Endothelial cell of umbilical vein (primary cell): Measurements from ENCODE around the gene SEL1L2. TPM values are rescaled to one million over a fixed set of nuclear protein-coding genes. Genes with fewer than 3 reads are reported as not detected.

Experiments
- BruUV-seq: library from RNA; stranded (reverse); fragments of 400-500 nt; replicated peaks from 2 replicates; lab custom pipeline; 2021; lab: Mats Ljungman, UMichigan
- CTCF ChIA-PET: fragments of 300-600, 350-600 bp; sonication (Branson Sonifier 250); formaldehyde crosslinking; loops from one replicate; lab custom pipeline; 2021; ENCODE audit warnings: antibody characterized with exemption, inconsistent platforms; lab: Charles Lee
- POLR2A ChIA-PET: fragments of 300-600, 350-600 bp; sonication (Branson Sonifier 250); formaldehyde crosslinking; loops from one replicate; lab custom pipeline; 2021; ENCODE audit warnings: antibody characterized with exemption, inconsistent platforms; lab: Charles Lee
- DNase-seq: peaks from one replicate; pipeline ENCODE4 v3.0.0-alpha.2; 2011; ENCODE audit warnings: low read depth, low spot score
- FAIRE-seq: peaks from 2 replicates; lab custom pipeline; 2011; peaks lifted over from hg19 to GRCh38; lab: Jason Lieb, UNC
- H2AFZ ChIP-seq: 2 replicates; pipeline ENCODE4 v1.6.0; 2012; ENCODE audit warnings: low read depth, low read length, control low read depth, inconsistent platforms
- H3K27ac ChIP-seq: 2 replicates; pipeline ENCODE4 v1.5.1; 2011; ENCODE audit warnings: low read depth, mild to moderate bottlenecking, control low read depth, low read length, moderate library complexity; ENCODE audit not compliant: insufficient read depth
- H3K27me3 ChIP-seq, 2 experiments: 2 replicates each; pipeline versions ENCODE4 v1.6.0 to v1.6.1; 2011; ENCODE audit warnings: low read length in 2 of 2, mixed read lengths in 1 of 2; ENCODE audit not compliant: control insufficient read depth in 2 of 2, insufficient read depth in 2 of 2
- H3K36me3 ChIP-seq, 2 experiments: 2 replicates in 1 of 2; 3 replicates in 1 of 2; pipeline ENCODE4 v1.5.1; 2011; ENCODE audit warnings: low read length in 2 of 2, mild to moderate bottlenecking in 1 of 2, moderate library complexity in 1 of 2; ENCODE audit not compliant: control insufficient read depth in 2 of 2, insufficient read depth in 2 of 2; ENCODE audit errors: extremely low read depth in 1 of 2
- H3K4me1 ChIP-seq: 3 replicates; pipeline ENCODE4 v1.5.1; 2011; ENCODE audit warnings: mild to moderate bottlenecking, low read length; ENCODE audit not compliant: control insufficient read depth, insufficient read depth; ENCODE audit errors: extremely low read depth
- H3K4me2 ChIP-seq: 2 replicates; pipeline ENCODE4 v1.6.1; 2011; ENCODE audit warnings: low read length, control low read depth, mixed read lengths; ENCODE audit not compliant: insufficient read depth
- H3K4me3 ChIP-seq, 3 experiments: fragments of 200-600 bp in 1 of 3; sonication (generic), shearing (Covaris generic) in 1 of 3; replicated peaks in 1 of 3; 2 replicates each; pipeline ENCODE4 v1.5.1; 2011 to 2016; ENCODE audit warnings: control low read depth in 3 of 3, low read length in 3 of 3, mild to moderate bottlenecking in 2 of 3, inconsistent platforms in 1 of 3, low read depth in 1 of 3, moderate library complexity in 1 of 3; ENCODE audit not compliant: insufficient read depth in 1 of 3
- H3K79me2 ChIP-seq: 2 replicates; pipeline ENCODE4 v1.6.0; 2012; ENCODE audit warnings: low read length, inconsistent platforms; ENCODE audit not compliant: control insufficient read depth, insufficient read depth
- H3K9ac ChIP-seq: replicated peaks from 2 replicates; pipeline ENCODE3; 2011; ENCODE audit warnings: low read length, control low read depth; ENCODE audit not compliant: insufficient read depth; ENCODE audit errors: extremely low read depth
- H3K9me1 ChIP-seq: replicated peaks from 3 replicates; pipeline ENCODE4 v1.6.0; 2011; ENCODE audit warnings: mild to moderate bottlenecking, low read length; ENCODE audit not compliant: control insufficient read depth, insufficient read depth; ENCODE audit errors: extremely low read depth
- H3K9me3 ChIP-seq: replicated peaks from 2 replicates; pipeline ENCODE4 v1.5.1; 2012; ENCODE audit warnings: low read length, inconsistent platforms; ENCODE audit not compliant: control insufficient read depth, insufficient read depth
- H4K20me1 ChIP-seq: replicated peaks from 2 replicates; pipeline ENCODE3; 2011; ENCODE audit warnings: mild to moderate bottlenecking, low read length; ENCODE audit not compliant: control insufficient read depth, insufficient read depth; ENCODE audit errors: extremely low read depth
- CTCF ChIP-seq, 2 donors: IDR thresholded peaks; 1 replicate in 1 of 2; 2 replicates in 1 of 2; pipeline ENCODE4 v1.5.1; 2011; ENCODE audit warnings: low read length in 2 of 2, mild to moderate bottlenecking in 2 of 2, moderate library complexity in 2 of 2, control low read depth in 1 of 2, inconsistent platforms in 1 of 2, low read depth in 1 of 2; ENCODE audit not compliant: insufficient read depth in 1 of 2; ENCODE audit errors: extremely low read depth in 1 of 2
- EZH2 ChIP-seq: IDR thresholded peaks from 2 replicates; pipeline ENCODE4 v1.6.1; 2012; ENCODE audit warnings: borderline replicate concordance, low read depth, mild to moderate bottlenecking, moderate library complexity, low read length, inconsistent platforms; ENCODE audit not compliant: severe bottlenecking
- FOS ChIP-seq: IDR thresholded peaks from 2 replicates; pipeline ENCODE4 v1.6.1; 2011; ENCODE audit warnings: mild to moderate bottlenecking, low read length, moderate library complexity, borderline replicate concordance; ENCODE audit not compliant: insufficient read depth
- GATA2 ChIP-seq: IDR thresholded peaks from 2 replicates; pipeline ENCODE4 v1.7.0; 2011; ENCODE audit warnings: low read depth, mild to moderate bottlenecking, moderate library complexity, mixed read lengths, low read length; ENCODE audit not compliant: insufficient read length, insufficient read depth
- JUN ChIP-seq: IDR thresholded peaks from 2 replicates; pipeline ENCODE4 v1.6.1; 2011; ENCODE audit warnings: borderline replicate concordance, low read depth; ENCODE audit not compliant: insufficient read length, insufficient read depth
- MAX ChIP-seq: IDR thresholded peaks from 2 replicates; pipeline ENCODE4 v1.6.1; 2011; ENCODE audit not compliant: insufficient read depth, insufficient read length
- MYC ChIP-seq: IDR thresholded peaks from one replicate; pipeline ENCODE4 v1.6.1; 2011; ENCODE audit warnings: mild to moderate bottlenecking, low read depth, low read length
- POLR2A ChIP-seq: IDR thresholded peaks from 2 replicates; pipeline ENCODE4 v1.6.1; 2012; ENCODE audit warnings: low read depth, mild to moderate bottlenecking, control low read depth, low read length
- POLR2AphosphoS5 ChIP-seq: IDR thresholded peaks from 2 replicates; pipeline ENCODE4 v1.6.1; 2012; ENCODE audit warnings: low read depth, mild to moderate bottlenecking, control low read depth, low read length, moderate library complexity; ENCODE audit not compliant: insufficient read depth
- dilution Hi-C: fragments of 300-500 bp; cut with MboI; formaldehyde crosslinking; loops from one replicate; pipeline ENCODE4 v1.15.0; 2019; ENCODE audit warnings: low sequenced_read_pairs; ENCODE audit not compliant: extremely low pct_ligation_motif_present
- intact Hi-C: fragments of 100-400 bp; cut with micrococcal nuclease; formaldehyde crosslinking; loops from one replicate; pipeline ENCODE4 v1.10.0; 2022
- polyA plus RNA-seq, 4 experiments: library from polyadenylated mRNA; depleted of rRNA in 3 of 4; stranded (reverse) in 3 of 4; unstranded in 1 of 4; fragments of >200 nt; gene quantifications; 2 replicates each; pipeline versions ENCODE4 v1.2.1 to v1.2.3, GENCODE V29; 2011 to 2012; ENCODE audit warnings: missing spikeins in 1 of 4
- total RNA-seq: library from RNA; stranded (reverse); gene quantifications from 2 replicates; pipeline ENCODE4 v1.2.3, GENCODE V29; 2021

Gene SEL1L2
- total and polyA plus RNA-seq, 2 donors (not counting 3 experiments of a cell fraction or from before 2014, with no cell fraction given), result not detected

- no peaks in the 10 kb centered on the region for H3K79me2 ChIP-seq
- H4K20me1 ChIP-seq, result no peaks in the 10 kb centered on the region
- dilution Hi-C loops, result no loop called here
- FAIRE-seq (no peak), DNase-seq (no peak)
- intact Hi-C loops, result no loop called here
- H3K9me1 ChIP-seq, result no peaks in the 10 kb centered on the region
- no peaks in the 10 kb centered on the region for H3K27me3 ChIP-seq
- H3K9ac ChIP-seq, result no peak overlapping the region
- no peaks in the 10 kb centered on the region for H3K4me1 ChIP-seq
- ChIA-PET POLR2A (no interaction called here), CTCF (interaction anchor here (1.3 to 2.7 kb wide), 2 partner anchors 10 to 22 kb away, joined by 3 to 12 read pairs; no protein-coding TSS in a partner anchor)
- H3K9me3 ChIP-seq, result no peaks in the 10 kb centered on the region
- no peak overlapping the region for H3K4me2 ChIP-seq
- no peak overlapping the region for H3K27ac ChIP-seq
- peaks cover 12 to 28% of the 10 kb centered on the region in 2 experiments for H3K36me3 ChIP-seq
- TF ChIP-seq GATA2 (no peak), MAX (no peak), MYC (no peak), POLR2A (no peak), EZH2 (no peak), CTCF (IDR thresholded peaks at IDR 0.05; ENCODE audit: extremely low read depth in 1 of 2, insufficient read depth in 1 of 2, low read depth in 1 of 2, low read length in 2 of 2) (no peak), JUN (no peak), POLR2AphosphoS5 (no peak), FOS (no peak)
- no peak overlapping the region for H3K4me3 ChIP-seq
- H2AFZ ChIP-seq, result no peak overlapping the region
- BruUV-seq, result no TSS peak
These were observed 180.0 kb downstream of the SEL1L2 start for GRCh38 chr20:13810446-13810845.
